GM21717 (cell line): Measurements from ENCODE around the gene ATP10D.

Source experiments
- ATAC-seq: cut with Tn5 transposase; IDR thresholded peaks from one replicate; pipeline ENCODE4 v1.9.1; 2021; ENCODE audit warnings: mild to moderate bottlenecking, moderate library complexity; ENCODE audit not compliant: unreplicated experiment

ATP10D gene

GRCh38 chr4:47485047-47485692 lies at the start of gene ATP10D:
Gene ATP10D, plus strand, starts transcription at chr4:47485275. Its CDS starts 27,266 bp downstream, at chr4:47512541.
- ATAC-seq = peak; percentile 96

- ATAC-seq = peak; percentile 90
Measured at GRCh38 chr4:47442980-47443379, 42.1 kb upstream of the ATP10D start.

- no peak for ATAC-seq
Measured at GRCh38 chr4:47444031-47444430, 41.0 kb upstream of the ATP10D start.

- no peak for ATAC-seq
Measured at GRCh38 chr4:47451657-47452056, 33.4 kb upstream of the ATP10D start.

GRCh38 chr4:47462799-47463234 lies 22.3 kb upstream of the ATP10D start:
- peak; percentile 24 for ATAC-seq

- ATAC-seq = peak; percentile 93
Measured at GRCh38 chr4:47463235-47463956, 21.7 kb upstream of the ATP10D start, which contains the start of gene COMMD8. Gene COMMD8, minus strand, starts transcription at chr4:47463702. Its CDS starts 51 bp downstream, at chr4:47463651.

- ATAC-seq = peak; percentile 33
Measured at GRCh38 chr4:47465004-47465403, 20.1 kb upstream of the ATP10D start.

- no peak for ATAC-seq
Measured at GRCh38 chr4:47466056-47466785, 18.9 kb upstream of the ATP10D start.

- no peak for ATAC-seq
Measured at GRCh38 chr4:47468706-47469365, 16.2 kb upstream of the ATP10D start.

- ATAC-seq = no peak
Measured at GRCh38 chr4:47469951-47470350, 15.1 kb upstream of the ATP10D start.

GRCh38 chr4:47471064-47471463 lies 14.0 kb upstream of the ATP10D start:
- no peak for ATAC-seq

- ATAC-seq = no peak
Measured at GRCh38 chr4:47471591-47471990, 13.5 kb upstream of the ATP10D start.

GRCh38 chr4:47473141-47473750 lies 11.8 kb upstream of the ATP10D start:
- no peak for ATAC-seq

GRCh38 chr4:47474799-47475198 lies 10.3 kb upstream of the ATP10D start:
- ATAC-seq = no peak

- no peak for ATAC-seq
Measured at GRCh38 chr4:47475411-47475810, 9.7 kb upstream of the ATP10D start.

GRCh38 chr4:47478804-47479203 lies 6.3 kb upstream of the ATP10D start:
- no peak for ATAC-seq

- no peak for ATAC-seq
Measured at GRCh38 chr4:47482326-47482725, 2.7 kb upstream of the ATP10D start.

GRCh38 chr4:47483745-47484144 lies 1.3 kb upstream of the ATP10D start:
- peak; percentile 2 for ATAC-seq

- ATAC-seq = peak; percentile 31
Measured at GRCh38 chr4:47484168-47484567, 907 bp upstream of the ATP10D start.

- no peak for ATAC-seq
Measured at GRCh38 chr4:47485768-47486167, 693 bp downstream of the ATP10D start.

- no peak for ATAC-seq
Measured at GRCh38 chr4:47486231-47486673, 1.2 kb downstream of the ATP10D start.
